ENCODE results near the gene C9orf78. TPM values are rescaled to one million over a fixed set of nuclear protein-coding genes. Genes with fewer than 3 reads are reported as not detected.

Gene C9orf78
- total RNA-seq, 2 experiments from 2014 or later, result 71.4 to 73.4 TPM

GRCh38 chr9:129874261-129875101 is 39.4 kb upstream of the C9orf78 start:
- H3K4me1 Mint-ChIP-seq, result peaks cover 27% of the 10 kb centered on the region
- no peaks in the 10 kb centered on the region for H3K27me3 Mint-ChIP-seq
- H3K27ac Mint-ChIP-seq, result no peak overlapping the region
- peaks cover 25% of the 10 kb centered on the region for H3K36me3 Mint-ChIP-seq
- POLR2A ChIA-PET, result interaction anchor here (0.7 kb wide), 1 partner anchor 9 kb away, joined by 3 read pairs; no protein-coding TSS in a partner anchor
- H3K4me3 Mint-ChIP-seq, result no peak overlapping the region
- H3K9me3 Mint-ChIP-seq, result no peaks in the 10 kb centered on the region
- DNase-seq (no peak), ATAC-seq (ENCODE audit: low read depth) (no peak)

GRCh38 chr9:129873563-129874190 is 38.6 kb upstream of the C9orf78 start:
- Mint-ChIP-seq H3K27ac (peak overlapping the region; percentile 79), H3K36me3 (peaks cover 26% of the 10 kb centered on the region), H3K4me1 (peaks cover 30% of the 10 kb centered on the region), H3K27me3 (no peaks in the 10 kb centered on the region), H3K9me3 (no peaks in the 10 kb centered on the region), H3K4me3 (no peak overlapping the region)
- POLR2A ChIA-PET, result interaction anchor here (0.7 to 1.1 kb wide), 3 partner anchors 8 to 157 kb away, joined by 3 read pairs; no protein-coding TSS in a partner anchor
- ATAC-seq (ENCODE audit: low read depth) (no peak), DNase-seq (no peak)

- no peak for DNase-seq
- H3K9me3 Mint-ChIP-seq, result no peaks in the 10 kb centered on the region
- ATAC-seq (ENCODE audit: low read depth), result no peak
- H3K27me3 Mint-ChIP-seq, result no peaks in the 10 kb centered on the region
- peaks cover 32% of the 10 kb centered on the region for H3K36me3 Mint-ChIP-seq
- POLR2A ChIA-PET, result interaction anchor here (8.9 to 12.4 kb wide), 2 partner anchors 16 to 35 kb away, joined by 96 to 173 read pairs; partner anchors contain the start of genes C9orf78 and USP20
- H3K4me1 Mint-ChIP-seq, result peaks cover 44% of the 10 kb centered on the region
- H3K27ac Mint-ChIP-seq, result peak overlapping the region; percentile 90
- H3K4me3 Mint-ChIP-seq, result peak overlapping the region; percentile 8
These were observed 36.0 kb upstream of the C9orf78 start for GRCh38 chr9:129871046-129871445.

GRCh38 chr9:129869585-129870501 is 34.8 kb upstream of the C9orf78 start:
- H3K4me3 Mint-ChIP-seq, result peak overlapping the region; percentile 60
- ATAC-seq (ENCODE audit: low read depth) (no peak), DNase-seq (no peak)
- no peaks in the 10 kb centered on the region for H3K9me3 Mint-ChIP-seq
- POLR2A ChIA-PET, result interaction anchor here (0.6 to 12.4 kb wide), 7 partner anchors 10 to 1134 kb away, joined by 4 to 173 read pairs (median 10); partner anchors contain the start of genes C9orf78 and USP20
- peak overlapping the region; percentile 90 for H3K27ac Mint-ChIP-seq
- peaks cover 52% of the 10 kb centered on the region for H3K4me1 Mint-ChIP-seq
- H3K36me3 Mint-ChIP-seq, result peaks cover 38% of the 10 kb centered on the region
- H3K27me3 Mint-ChIP-seq, result no peaks in the 10 kb centered on the region

GRCh38 chr9:129868872-129869486 is 33.9 kb upstream of the C9orf78 start:
- H3K27ac Mint-ChIP-seq, result peak overlapping the region; percentile 90
- H3K4me1 Mint-ChIP-seq, result peaks cover 56% of the 10 kb centered on the region
- POLR2A ChIA-PET, result interaction anchor here (0.6 to 12.4 kb wide), 9 partner anchors 9 to 1133 kb away, joined by 3 to 173 read pairs (median 6); partner anchors contain the start of genes C9orf78 and USP20
- H3K36me3 Mint-ChIP-seq, result peaks cover 36% of the 10 kb centered on the region
- peak overlapping the region; percentile 60 for H3K4me3 Mint-ChIP-seq
- ATAC-seq (ENCODE audit: low read depth) (peak; percentile 88), DNase-seq (peak; percentile 88)
- no peaks in the 10 kb centered on the region for H3K27me3 Mint-ChIP-seq
- H3K9me3 Mint-ChIP-seq, result no peaks in the 10 kb centered on the region

GRCh38 chr9:129868023-129868871 is 33.2 kb upstream of the C9orf78 start:
- no peaks in the 10 kb centered on the region for H3K9me3 Mint-ChIP-seq
- peak overlapping the region; percentile 94 for H3K27ac Mint-ChIP-seq
- H3K4me1 Mint-ChIP-seq, result peaks cover 60% of the 10 kb centered on the region
- POLR2A ChIA-PET, result interaction anchor here (0.6 to 12.4 kb wide), 12 partner anchors 9 to 185 kb away, joined by 3 to 173 read pairs (median 5); partner anchors contain the start of genes C9orf78, TOR1A and USP20
- peaks cover 42% of the 10 kb centered on the region for H3K36me3 Mint-ChIP-seq
- DNase-seq, result no peak
- H3K4me3 Mint-ChIP-seq, result peak overlapping the region; percentile 71
- no peaks in the 10 kb centered on the region for H3K27me3 Mint-ChIP-seq
- no peak for ATAC-seq (ENCODE audit: low read depth)

GRCh38 chr9:129867136-129868022 is 32.3 kb upstream of the C9orf78 start:
- POLR2A ChIA-PET, result interaction anchor here (0.9 to 12.4 kb wide), 7 partner anchors 9 to 186 kb away, joined by 3 to 173 read pairs (median 5); partner anchors contain the start of genes C9orf78, TOR1A and USP20
- ATAC-seq (ENCODE audit: low read depth) (no peak), DNase-seq (peak; percentile 61)
- Mint-ChIP-seq H3K27ac (peak overlapping the region; percentile 94), H3K9me3 (no peaks in the 10 kb centered on the region), H3K4me1 (peaks cover 62% of the 10 kb centered on the region), H3K4me3 (peak overlapping the region; percentile 71), H3K27me3 (no peaks in the 10 kb centered on the region), H3K36me3 (peaks cover 44% of the 10 kb centered on the region)

- Mint-ChIP-seq H3K36me3 (peaks cover 44% of the 10 kb centered on the region), H3K9me3 (no peaks in the 10 kb centered on the region), H3K27ac (peak overlapping the region; percentile 94), H3K27me3 (no peaks in the 10 kb centered on the region), H3K4me1 (peaks cover 62% of the 10 kb centered on the region), H3K4me3 (peak overlapping the region; percentile 71)
- POLR2A ChIA-PET, result interaction anchor here (0.7 to 12.4 kb wide), 6 partner anchors 12 to 187 kb away, joined by 3 to 173 read pairs (median 6); partner anchors contain the start of genes C9orf78, TOR1A and USP20
- ATAC-seq (ENCODE audit: low read depth) (peak; percentile 8), DNase-seq (peak; percentile 63)
These were observed 31.5 kb upstream of the C9orf78 start for GRCh38 chr9:129866394-129867135.

- peak overlapping the region; percentile 71 for H3K4me3 Mint-ChIP-seq
- peaks cover 68% of the 10 kb centered on the region for H3K4me1 Mint-ChIP-seq
- peak overlapping the region; percentile 94 for H3K27ac Mint-ChIP-seq
- H3K27me3 Mint-ChIP-seq, result no peaks in the 10 kb centered on the region
- POLR2A ChIA-PET, result interaction anchor here (0.7 to 12.4 kb wide), 5 partner anchors 13 to 43 kb away, joined by 4 to 173 read pairs (median 6); partner anchors contain the start of genes C9orf78, TOR1A and USP20
- peaks cover 44% of the 10 kb centered on the region for H3K36me3 Mint-ChIP-seq
- DNase-seq, result no peak
- no peaks in the 10 kb centered on the region for H3K9me3 Mint-ChIP-seq
- no peak for ATAC-seq (ENCODE audit: low read depth)
These were observed 30.7 kb upstream of the C9orf78 start for GRCh38 chr9:129865668-129866320.
